Activated gamma-delta T cell (primary cell): ENCODE measurements around the gene CYP8B1.

ENCODE experiments used
- DNase-seq: peaks from one replicate; lab custom pipeline; 2025; lab: John Stamatoyannopoulos, UW

CYP8B1 gene

DNA sequence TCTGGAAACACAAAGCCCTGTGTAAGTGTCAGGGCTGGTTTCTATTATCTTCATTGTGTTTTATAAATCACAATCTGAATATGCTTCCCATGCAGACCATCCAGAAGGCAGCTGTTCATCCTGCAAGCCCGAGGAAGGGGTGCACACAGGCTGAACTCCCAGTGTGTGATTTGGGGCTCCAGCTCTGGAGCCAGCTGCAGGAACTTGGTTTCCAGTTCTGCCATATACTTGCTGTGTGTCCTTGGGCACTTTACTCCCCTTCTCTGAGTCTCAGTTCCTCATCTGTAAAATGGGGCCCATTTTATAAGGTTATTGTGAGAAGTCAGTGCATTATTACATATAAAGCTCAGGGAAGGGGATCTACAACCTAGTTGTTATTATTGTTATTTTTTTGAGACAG, 22.6 kb downstream of the CYP8B1 start:
- DNase-seq, result no peak

DNA sequence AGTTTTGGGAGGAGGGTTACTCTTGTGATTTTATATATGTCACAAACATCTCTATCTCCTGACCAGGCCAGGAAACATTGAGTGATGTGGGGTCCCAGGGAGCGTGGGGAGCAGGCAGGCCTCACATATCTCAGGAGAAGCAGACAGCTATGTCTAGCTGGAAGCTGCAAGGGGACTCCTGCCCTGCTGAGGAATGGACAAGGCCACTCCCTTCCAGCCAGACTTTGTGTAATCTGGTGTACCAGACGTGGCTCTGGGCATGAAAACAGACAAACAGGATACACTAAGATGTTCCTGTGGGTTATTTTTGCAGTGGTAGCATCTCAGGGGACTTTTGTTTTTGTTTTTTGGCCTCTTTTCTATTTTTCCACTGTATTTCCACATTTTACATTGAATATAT, 23.2 kb downstream of the CYP8B1 start:
- DNase-seq, result no peak

DNA sequence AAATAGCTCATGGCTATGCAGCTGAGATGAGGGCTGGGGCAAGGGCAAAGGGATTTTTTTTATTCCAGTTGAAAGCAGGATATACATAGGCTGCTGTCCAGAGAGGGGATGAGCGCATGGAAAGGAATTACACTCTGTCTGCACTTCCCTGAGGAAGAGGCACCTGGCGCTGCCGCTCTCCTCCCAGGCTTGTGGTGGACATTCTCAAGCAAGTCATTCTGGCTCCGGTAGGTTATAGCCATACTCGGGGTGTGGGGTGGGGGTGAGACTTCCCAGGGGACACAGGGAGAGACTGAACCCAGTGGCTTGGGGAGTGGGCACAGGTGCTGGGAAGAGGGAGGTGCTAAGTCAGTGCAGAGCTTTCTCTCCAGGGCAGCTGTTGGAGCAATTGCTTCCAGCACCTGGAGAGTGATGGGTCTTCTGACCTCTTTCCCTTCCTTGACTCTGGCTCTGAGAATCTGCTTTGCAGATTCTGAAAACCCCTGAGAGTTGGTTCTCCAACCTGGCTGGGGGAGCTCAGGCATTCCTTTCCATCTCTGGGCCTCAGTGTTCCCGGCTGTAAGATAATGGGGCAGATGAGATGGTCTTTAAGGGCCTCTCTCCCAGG, 24.3 kb downstream of the CYP8B1 start:
- DNase-seq, result no peak

DNA sequence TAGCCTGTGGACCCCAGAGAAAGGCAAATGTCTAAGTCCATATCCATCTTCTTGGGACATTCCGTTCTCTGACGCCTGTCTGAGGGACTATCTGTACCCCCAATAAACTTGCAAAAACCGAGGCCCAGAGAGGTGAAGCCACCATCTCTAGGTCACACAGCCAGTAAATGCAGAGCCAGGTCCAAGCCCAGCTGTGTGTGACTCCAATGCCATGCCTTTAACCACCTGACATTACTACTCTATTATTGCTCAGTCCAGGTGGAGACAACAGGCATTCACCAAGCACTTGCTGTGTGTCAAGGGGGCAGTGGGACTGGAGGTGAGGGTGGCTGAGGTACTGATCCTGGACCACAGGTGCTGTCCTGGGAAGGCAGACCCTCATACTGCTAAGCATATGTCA, 25.4 kb downstream of the CYP8B1 start:
- DNase-seq, result no peak

DNA sequence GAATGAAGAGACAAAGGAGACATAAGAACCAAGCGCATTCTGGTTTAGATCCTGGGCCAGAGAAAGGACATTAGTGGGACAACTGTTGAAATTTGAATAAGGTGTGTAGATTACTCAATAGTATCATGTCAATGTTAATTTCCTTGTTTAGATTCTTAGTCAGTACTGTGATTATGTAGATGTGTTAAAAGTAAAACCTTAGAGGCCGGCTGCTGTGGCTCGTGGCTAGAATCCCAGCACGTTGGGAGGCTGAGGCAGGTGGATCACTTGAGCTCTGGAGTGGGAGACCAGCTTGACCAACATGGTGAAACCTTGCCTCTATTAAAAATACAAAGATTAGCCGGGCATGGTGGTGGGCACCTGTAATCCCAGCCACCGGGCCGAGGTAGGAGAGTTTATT, 26.7 kb downstream of the CYP8B1 start:
- DNase-seq, result no peak

DNA sequence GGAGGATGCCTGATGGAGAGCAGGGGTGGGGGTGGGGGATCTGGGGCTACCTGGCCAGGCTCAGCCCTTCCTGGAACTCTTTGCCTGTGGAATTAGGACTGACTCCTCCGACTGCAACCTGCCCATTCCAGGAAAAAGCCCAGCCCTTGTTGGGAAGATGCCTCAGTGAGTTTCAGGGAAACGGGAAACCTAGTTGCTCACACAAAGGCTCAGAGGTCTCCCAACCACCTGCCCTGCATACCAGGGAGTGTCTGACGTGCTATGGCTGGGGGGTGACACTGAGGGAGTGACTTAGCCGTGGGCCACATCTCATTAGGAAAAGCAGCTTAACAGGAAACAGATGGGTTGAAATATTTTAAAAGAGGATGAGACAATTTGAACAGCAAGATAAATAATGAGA, 27.9 kb downstream of the CYP8B1 start:
- no peak for DNase-seq

DNA sequence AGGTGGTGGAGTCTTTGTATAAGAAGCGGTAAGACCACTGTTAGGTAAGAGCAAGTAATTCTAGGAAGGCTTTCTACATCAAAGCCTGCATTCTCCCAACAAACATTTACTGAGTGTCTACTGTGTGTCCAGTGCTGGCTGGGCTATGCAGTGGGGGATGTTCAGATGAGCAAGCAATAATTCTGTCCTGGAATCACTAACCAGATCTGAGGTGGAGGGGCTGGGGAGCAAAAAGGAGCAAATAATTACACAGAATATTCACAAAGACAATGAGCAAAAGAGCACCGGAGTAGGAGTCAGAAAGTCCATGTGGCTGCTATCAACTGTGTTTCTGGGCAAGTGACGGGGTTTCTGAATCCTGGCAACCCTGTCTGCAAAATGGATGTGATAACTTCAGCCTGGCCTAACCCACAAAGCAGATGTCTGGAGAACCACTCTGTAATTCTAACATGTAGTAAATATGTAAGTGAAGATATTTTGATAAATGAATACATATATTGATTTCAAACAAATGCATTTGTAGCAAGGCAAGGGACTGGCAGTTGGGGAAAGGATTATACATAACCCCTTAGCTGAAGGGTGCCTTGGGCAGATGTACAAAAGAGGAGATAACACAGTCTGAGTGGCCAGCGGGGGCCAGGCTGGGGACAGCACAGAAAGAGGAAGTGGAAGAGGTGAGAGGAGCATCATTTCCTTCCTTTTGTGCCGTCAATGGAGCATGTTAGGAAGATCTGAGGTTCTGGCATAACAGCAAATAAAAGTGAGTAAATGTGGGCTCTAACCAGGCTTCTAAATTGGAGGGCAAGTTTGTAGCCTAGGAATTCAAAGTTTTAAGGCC, 28.8 kb downstream of the CYP8B1 start:
- DNase-seq, result no peak

DNA sequence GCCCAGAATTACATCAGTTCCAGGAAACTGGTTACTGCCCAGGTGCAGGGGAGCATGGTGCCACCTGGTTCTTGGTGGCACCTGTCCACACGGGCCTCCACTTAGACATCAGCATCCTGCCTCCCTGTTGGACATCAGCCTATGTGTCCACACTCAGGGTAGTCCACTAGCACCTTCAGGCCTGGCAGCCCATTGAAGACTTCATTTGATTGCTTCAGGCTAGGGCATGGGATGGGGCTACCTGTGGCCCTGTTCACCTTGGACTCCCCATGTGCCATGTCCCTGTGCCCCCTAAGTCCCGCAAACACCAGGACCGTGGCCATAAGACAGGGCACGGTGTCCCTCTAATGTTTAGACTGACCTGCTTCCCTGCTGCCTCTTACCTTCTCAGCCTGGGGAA, 30.9 kb downstream of the CYP8B1 start:
- DNase-seq, result no peak

DNA sequence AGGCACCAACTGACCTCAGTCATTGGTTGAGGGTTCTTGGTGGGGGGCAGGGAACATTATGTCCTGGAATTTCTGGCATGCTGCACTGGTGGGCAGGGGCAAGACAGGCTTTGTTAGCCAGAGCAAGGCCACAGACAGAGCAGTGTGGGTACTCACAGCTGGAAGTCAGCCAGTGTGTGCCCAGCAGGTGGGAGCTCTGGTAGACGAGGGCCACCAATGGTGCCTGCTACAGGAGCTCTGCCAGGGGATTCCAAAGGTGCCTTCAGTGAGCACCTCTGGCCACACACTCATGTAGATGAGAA, 31.3 kb downstream of the CYP8B1 start:
- no peak for DNase-seq

DNA sequence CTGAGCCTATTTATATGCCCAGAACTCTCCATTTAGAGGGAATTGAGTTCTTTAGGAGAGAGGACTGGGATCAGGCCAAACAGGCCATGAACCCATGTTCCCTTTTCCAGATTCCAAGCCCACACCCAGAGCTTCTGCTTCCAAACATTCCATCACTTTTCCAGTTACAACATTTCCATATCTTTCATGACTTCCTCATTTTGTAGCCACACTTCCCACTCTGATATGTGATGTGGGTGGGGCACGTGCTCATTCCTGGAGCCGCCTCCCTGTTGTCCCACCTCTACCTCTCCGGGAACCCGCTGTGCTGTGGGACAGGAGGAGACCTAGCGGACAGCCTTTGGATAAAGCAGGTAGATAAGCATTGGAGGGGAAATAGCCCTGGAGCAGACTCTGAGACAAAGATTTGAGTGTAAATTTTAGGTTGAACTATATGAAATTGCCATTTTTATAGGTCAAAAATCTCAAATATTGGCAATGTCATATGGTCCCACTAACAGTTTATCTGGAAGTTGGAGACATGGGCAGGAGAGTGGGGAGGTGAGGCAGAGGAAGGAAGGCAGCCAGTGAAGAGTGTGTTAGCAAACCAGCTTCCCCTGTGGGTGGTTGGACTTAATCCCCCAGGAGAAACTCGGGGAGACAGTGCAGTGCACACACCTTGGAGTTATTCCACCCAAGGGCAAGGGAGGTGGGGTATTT, 31.8 kb downstream of the CYP8B1 start:
- no peak for DNase-seq

DNA sequence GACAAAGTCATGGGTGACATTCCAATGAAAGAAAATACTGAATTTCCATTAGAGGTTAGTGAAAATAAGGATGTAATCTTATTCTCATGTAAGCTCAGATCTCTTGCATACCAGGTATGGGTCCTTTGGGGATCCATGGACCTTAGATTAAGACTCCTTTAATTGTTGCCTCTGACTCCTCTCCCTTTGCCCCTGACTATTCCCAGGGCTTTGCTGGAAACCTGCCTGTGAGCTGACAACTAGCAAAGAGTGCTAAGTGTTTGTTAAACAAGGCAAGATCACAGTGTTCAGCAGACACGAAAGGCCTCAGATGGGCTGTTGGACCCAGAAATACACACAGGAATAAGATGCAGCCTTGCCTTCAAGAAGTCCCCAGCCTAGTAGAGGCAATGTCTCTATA, 34.3 kb downstream of the CYP8B1 start:
- no peak for DNase-seq

DNA sequence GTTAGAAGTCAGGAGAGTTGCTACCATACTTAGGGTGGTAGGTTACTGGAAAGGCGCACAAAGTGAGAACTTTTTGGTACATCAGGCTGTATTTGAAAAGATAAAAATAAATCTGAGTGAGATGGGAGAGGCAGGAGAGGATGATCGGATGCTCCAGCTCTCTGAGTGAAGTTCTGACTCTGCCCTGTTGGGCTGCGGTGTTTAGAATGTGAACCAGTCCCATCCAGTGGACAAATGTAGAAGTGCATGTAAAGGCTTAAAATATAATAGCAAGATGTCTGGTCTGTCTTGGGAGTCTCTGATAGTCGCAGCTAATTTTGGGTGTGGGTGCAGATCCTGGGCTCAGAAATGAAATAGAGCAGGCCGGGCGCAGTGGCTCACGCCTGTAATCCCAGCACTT, 36.1 kb downstream of the CYP8B1 start:
- no peak for DNase-seq

DNA sequence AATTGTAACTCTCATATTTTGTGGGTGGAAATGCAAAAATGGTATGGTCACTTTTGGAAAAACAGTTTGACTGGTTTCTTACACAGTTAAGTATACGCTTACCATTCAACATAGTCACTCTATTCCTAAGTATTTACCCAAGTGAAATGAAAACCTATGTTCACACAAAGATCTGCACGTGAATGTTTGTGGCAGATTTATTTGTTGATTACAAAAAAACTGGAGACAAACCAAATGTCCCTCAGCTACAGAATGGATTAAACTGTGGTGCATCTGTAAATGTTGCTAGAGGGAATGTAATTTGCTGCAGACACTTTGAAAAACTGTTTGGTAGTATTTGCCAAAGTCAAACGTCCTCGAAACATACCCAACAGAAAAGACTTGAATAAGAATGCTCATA, 37.1 kb downstream of the CYP8B1 start:
- no peak for DNase-seq

DNA sequence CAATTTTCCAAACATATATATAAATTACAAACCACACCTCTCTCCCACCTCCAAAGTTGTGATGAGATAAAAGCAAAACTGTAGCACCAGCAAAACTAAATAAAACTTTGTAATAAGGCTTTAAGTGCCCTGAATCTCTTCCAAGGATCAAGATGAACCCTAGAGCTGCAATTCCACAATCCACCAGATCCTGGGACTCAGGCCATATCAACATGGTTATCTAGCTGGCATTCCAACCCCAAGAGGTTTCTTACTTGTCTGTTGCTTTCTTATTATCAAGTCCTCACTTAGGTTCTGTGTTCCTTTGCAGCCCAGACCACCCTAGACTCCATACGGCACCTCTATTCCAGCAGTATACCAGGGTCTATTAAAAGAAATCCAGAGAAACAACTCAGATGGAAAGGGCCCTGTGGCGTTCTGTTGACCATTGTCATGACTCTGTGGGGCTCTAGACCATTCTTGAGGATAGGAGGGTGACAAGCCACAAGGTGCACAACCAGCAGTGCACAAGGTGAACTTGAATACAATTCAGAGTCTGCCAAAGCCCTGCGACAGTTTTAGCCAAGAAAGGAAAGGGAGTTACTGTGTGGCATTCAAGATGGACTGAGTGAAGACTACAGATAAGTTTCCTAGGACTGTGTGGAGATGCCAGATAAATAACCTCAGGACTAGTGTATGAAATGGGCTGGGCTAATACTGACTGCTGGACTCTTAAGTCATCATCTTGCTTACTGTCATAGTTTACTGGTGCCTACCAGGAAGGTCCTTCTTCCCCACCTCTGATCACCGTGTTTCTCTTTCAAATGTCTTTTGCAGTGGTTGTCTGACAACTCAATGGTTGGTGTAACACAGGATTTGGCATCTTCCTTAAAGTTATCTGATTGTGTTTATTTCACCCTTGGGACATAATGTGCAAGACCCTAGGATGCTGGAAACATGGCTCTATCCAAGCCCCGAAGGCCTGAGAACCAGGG, 39.2 kb downstream of the CYP8B1 start:
- DNase-seq, result no peak

DNA sequence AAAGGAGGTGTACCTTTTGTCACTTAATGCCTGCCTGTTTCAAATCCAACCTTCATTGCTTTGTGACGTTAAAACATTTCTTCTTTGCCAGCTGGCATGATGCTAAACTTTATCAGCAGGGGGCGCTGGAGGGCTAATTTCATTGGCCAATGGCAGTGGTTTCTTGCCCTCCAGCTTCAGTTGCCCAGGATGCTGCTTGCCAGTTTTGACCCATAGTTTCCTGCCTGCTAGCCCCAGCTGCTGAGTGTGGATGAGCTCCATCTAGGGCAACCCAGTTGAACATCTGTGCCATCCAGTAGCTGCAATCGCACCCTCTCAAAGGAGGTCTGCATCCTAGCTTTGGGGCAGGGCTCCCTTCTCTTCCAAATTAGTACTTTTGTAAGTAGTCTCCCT, 44.4 kb downstream of the CYP8B1 start:
- DNase-seq, result no peak

DNA sequence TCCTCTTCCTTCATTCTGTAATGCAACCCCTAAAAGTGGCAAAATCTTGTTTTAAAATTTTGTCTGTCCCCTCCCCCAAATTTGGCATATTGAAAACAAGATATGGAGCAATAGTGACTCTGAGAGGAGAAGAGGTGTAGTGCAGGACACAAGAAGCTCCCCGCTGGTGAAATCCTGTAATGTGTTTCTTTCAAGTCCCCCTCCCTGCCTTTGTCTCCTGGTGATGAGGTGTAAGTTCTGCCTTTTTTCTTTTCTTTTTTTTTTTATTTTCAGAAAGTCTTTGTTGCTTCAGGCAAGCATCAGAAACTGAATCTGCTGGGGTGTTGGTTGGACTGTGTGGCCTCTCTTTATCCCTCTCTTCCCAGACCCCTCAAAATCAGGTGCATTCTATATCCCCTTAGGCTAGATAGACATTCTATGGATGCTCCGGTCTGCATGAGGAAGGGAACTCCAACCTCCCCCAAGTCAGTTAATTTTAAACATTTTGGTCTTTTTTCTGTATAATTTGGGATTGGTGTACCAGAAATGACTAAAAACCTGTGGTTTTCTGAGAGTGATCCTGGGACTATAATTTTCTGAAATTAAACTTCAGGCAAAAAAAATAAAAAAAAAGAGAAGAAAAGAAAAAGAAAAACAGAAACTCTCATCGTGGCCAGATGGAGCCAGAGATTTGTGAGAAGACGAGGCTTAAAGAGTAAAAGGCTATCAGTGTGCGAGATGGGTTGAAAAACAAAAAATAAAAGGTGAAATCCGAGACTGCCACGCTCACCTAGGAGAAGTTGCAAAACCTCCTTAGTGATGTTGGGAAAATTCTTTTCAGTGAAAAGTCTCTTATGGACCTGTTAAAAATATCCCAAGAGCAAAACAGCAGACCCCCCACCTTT, 45.0 kb downstream of the CYP8B1 start:
- DNase-seq, result no peak

DNA sequence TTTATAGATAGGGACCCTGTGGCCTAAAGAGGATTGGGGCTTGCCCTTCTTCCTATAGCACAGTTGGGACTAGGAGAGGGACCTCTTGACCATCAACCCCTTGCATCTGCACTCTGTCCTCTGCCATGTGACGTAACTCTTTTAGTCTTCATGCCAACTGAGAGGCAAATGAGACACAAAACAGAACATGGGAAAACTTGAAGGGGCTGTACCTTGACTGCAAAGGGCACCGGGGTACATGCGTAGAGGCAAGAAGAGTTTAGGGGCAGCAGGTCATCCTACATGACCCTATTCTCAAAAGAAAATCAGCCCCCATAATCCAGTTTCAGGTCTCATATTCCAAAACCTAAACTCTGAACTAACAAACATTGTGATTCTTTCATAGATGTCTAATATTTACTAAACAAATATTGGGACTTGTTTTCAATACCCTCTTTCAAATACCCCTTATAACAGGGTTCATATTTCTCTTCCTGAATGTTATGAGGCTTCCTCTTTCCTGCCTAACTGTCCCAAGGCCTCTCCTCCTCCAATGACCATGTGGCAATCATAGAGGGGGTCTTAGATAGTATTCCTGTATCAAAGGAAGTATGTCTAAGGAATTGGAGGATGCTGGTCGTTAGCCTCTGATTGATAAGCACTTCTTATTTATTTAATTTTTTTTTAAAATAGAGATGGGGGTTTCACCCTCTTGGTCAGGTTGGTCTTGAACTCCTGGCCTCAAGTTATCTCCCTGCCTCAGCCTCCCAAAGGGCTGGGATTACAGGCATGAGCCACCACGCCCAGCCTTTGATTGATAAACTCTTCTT, 45.8 kb downstream of the CYP8B1 start:
- no peak for DNase-seq

DNA sequence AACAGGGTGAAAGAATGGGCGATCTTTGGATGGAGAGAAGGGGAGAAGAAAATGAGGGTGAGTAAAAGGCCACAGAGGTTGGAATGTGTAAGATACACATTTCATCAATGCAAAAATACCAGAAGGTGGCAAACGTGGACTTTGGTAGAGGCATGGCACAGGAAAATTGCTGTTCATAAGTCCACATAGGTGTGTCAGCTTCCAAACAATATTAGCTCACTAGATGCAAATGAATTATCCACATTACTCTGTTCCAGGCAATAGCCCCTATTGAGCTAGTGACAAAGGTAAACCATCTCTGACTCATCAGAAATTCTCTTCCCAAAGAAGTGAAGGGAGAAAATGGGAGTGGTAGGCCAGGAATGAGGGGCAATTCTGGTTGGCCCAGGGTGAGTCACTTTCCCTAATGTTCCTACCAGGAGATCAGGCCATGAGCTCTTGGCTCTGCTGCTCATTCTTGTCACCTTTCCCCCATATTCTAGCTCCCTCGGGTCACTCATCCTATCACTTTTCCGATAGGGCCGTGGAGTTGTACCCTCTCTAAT, 46.5 kb downstream of the CYP8B1 start:
- no peak for DNase-seq

DNA sequence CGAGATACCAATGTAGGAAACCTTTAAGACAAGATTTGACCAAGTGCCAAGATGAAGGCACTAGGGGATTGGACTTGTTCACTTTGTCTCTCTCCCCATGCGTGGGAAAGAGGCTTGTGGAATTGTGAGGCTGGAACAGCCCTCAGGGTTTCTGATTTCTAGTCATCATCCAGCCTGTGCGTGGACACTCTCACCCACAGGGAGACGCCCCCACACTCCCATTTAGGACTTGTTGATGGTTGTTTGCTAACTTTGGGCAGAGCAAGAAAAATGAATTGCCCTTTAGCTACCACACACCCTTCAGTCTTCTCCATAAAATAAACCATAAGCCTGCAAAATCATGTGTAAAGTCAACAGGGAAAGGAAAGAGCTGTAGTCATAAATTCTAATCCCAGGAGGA, 48.0 kb downstream of the CYP8B1 start:
- no peak for DNase-seq

DNA sequence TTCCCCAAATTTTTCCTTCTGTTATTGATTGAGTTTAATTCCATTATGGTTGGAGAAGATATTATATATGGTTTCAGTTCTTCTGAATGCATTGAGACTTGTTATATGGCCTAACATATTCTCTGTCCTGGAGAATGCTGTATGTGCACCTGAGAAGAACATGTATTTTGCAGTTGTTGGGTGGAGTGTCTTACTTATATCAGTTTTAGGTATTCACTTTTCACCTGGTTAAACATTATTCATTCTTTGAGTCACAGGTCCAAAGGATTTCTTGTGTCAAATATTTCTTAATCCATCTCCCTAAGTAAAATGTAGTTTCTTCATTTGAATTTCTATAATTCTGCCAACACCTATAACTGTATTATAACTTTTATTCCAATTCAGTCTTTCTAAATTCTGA, 48.7 kb downstream of the CYP8B1 start:
- DNase-seq, result no peak
